HG03520 (cell line): ENCODE measurements around the gene RBMS3.

ENCODE experiments used
- ATAC-seq: cut with Tn5 transposase; IDR thresholded peaks from one replicate; pipeline ENCODE4 v1.9.1; 2021; ENCODE audit warnings: mild to moderate bottlenecking, moderate library complexity; ENCODE audit not compliant: unreplicated experiment

Gene RBMS3

DNA sequence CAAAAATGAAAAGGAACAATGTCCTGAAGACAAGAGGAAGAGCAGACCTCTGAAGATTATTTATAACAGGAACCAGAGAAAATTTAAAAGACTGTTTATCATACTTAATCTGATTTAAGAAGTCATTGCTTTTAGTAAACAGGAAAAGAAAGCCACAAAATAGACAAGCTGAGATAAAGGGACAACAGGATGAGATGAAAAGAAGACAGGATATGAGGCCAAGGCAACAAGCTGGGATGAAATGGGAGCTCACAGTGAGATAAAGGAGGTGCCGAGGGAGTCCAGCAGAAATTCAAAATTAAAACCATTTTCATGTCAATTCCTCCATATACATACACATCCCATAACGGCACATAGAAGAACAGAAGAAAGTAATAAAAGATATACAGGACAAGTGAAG lies 277.0 kb downstream of the RBMS3 start:
- no peak for ATAC-seq

DNA sequence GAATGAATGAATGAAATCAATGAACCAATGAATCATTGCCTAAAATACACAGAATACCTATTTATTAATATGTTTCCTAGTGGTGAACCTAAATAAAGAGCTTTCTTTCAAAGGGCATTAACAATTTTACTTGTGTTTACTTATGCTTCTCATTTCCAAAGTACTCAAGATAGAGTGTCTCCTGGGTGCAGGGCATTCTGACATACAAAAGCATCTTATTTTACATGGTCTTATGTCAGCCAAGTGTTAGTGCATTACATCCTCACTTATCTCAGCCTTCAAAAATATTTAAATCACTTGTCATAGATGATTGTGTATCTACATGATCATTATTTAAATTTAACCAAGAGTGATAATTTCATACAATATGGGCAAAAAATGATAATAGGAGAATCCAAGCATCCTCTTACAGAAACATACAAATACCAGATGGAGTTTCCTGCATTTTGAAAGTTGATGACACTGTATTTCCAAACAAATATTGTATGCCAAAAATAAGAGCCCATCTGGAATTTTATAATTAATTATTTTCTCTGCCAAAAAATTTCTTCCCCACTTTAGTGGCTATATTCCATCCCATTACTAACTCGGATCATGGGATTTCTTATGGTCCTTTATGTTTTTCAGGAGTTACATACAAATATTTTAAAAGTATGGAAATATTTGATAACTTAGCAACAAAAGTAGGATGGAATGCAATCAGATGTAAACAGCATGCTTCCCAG lies 279.0 kb downstream of the RBMS3 start:
- ATAC-seq: no peak

DNA sequence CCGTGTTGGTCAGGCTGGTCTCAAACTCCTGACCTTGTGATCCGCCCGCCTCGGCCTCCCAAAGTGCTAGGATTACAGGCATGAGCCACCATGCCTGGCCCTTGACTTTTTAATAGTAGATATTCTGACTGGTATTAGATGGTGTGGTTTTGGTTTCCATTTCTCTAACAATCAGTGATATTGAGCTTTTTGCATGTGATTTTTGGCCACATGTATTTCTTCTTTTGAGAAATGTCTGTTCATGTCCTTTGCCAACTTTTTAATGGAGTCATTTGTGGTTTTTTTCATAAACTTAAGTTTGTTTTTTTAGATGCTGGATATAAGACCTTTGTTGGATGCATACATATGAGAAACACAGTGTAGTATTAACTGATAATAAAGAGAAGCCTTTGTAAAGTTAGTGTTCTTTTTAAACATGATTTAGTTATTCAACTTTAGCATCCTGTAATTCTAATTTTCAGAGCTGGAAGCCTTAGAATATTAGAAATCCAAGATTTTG lies 280.8 kb downstream of the RBMS3 start:
- no peak for ATAC-seq

DNA sequence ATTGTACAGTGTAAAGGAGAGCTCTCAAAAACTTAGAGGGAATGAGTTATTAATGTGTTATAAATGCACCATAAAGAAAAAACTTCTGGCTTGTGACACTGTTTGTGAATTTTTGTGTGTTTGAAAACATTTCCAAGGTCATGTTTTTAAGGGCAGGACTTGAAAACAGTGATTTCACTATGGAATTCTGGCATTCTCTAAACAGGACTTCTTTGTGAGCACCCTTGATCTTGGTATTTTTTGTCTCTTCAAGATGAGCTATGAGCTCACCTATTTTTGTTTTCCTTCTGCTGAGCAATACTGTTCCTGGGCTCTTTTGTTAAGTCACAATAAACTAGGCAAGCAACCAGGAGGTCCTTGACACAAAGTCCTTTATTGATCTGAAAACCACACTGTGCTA lies 284.4 kb downstream of the RBMS3 start:
- no peak for ATAC-seq

DNA sequence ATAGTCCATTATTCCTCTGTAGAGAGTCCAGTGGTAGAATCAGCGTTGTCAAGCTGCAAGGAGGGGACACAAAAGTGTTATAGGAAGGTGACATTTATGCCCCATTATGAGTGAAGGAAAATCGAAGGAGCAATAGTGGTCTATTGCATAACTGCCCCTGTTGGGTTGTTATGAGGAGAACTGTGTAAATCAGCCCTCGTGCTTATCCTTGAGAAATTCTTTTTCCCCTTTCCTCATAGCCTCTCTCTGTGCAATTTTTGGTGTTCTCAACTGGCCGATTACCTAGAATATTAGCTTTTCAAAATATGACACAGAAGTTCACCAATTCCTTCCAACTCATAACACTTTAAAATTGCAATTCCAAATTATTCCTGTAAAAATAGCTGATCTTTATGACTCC lies 286.6 kb downstream of the RBMS3 start:
- no peak for ATAC-seq

DNA sequence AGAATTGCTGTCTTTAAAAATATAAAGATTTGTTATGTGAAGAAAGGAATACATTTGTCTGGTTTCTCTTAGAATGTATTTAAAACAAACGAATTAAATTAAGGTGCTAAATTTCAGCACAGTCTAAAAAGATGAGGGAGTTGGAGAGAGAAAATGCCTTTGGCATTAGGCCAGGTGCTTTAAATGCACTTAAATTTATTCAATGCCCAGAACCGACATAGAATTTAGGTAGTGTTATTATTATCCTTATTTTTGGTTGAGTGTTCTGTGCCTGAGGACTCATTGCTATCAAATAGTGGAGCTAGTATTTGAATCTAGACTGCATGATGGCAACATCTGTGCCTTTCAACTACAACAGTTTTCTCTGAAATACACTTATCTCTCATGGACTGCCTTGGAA lies 287.5 kb downstream of the RBMS3 start:
- ATAC-seq: no peak

DNA sequence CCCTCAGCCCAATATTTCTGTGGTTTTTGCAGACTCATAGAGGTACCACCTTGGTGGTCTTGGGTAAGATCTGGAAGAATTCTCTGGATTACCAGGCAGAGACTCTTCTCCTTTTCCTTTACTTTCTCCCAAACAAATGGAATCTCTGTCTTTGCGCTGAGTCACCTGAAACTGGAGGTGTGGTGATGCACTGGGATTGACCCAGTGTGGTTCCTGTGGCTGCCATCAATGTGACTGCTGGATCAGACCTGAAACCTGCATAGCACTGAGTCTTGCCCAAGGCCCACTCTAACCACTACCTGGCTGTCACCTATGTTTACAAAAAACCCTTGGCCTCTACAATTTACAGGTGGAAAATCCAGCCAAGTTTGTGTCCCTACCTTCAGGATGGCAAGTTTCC lies 295.3 kb downstream of the RBMS3 start:
- ATAC-seq: no peak

DNA sequence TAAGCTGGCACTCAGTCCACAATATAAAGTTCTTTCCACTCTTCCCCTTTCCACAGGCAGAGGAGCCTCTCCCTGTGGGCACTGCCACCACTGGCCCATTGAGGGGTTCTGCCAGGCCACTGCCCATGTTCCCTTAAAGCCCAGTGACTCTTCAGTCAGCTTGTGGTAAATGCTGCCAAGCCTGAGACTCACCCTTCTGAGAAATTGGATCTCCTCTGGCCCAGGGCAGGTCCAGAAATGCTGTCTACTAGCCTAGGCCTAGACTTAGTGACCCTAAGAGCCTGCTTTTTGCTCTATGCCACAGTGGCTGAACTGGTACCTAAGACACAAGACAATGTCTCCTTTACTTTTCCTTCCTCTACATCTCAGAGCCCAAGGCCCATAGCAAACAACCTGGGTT lies 295.8 kb downstream of the RBMS3 start:
- no peak for ATAC-seq

DNA sequence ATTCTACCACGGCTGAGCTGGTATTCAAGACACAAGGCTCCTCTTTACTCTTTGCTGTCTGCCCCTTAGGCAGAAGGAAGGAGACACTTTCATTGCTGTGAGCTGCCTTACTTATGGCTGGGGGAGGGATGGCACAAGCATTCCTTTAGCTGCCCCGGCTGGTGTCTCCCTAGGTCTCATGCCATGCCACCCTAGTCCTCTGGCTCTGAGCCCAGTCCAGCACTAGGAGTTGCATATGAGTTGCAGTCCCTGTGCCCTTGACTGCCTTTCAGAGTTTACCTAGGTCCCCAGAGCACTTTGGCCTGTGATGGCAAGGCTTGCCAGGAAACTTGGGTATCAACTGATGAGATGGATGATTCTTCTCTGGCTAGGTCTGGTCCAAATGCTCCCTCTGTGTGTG lies 296.4 kb downstream of the RBMS3 start:
- ATAC-seq: no peak

DNA sequence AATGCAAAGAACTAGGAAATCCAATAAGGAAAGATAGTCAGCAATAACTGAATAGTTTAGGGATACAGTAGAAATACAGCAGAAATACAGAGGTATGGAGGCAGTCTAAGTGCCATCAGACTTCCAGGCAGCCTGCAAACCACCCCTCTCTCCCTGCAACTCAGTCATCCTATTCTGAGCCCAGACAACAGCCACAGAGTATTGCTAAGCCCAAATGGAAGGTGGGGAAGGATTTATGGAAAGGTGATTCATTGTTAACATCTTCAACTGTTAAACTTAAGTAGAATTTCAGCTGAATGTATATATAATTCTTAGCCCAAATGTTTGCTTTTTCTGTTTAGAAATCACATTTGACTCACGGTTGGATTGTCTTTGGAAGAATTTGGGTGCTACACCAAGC lies 300.4 kb downstream of the RBMS3 start:
- no peak for ATAC-seq

DNA sequence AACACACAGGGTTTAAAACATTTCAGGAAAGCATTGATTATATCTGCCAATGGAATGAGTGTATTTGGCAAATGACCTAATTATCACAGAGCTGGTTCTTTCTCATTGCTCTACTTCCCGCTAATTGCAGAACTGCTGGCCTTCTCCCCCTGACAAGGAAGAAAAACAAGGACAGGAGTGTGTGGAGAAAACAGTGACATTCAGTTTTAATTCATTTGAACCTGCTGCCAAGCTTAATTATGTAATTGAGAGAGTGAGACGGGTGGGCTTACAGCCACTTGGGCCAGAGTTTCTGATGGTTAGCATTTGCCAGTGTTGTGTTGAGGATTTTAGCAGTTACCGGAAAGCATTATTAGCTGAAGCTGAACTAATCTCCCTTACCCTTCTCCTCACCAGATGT lies 301.4 kb downstream of the RBMS3 start:
- no peak for ATAC-seq

DNA sequence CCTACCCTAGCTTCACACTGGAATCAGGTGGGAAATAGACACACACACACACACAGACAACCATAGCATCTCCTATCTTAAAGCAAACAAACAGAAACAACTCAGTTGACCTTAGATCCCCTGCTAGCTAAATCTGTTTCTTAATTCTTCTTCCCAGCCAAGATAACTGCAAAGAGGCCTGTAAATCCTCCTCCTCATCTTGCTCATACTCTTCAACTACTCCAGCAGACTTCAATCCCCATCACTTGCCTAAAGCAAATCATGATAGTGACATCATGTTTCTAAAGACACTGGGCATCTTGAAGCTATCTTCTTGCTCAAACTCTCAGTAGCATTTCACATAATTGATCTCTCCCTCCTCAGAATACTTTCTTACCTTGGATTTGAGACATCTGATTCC lies 303.0 kb downstream of the RBMS3 start:
- no peak for ATAC-seq

DNA sequence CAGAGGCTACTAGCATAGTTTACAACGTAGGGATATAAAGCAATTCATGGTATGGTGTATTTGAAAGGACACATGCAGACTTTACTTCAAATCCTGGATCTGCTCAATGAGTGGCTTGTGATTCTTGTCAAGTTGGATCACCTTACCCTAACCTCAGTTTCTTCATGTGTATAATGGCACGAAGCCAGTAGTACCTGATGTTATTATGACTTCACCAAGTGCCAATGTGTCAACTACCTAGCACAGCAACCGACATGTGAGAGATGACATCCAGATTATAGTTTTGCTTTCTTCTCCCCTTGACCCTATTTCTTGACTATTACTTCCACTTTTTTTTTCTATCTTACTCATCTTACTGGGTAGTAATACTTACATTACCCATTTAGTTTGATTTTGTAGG lies 304.5 kb downstream of the RBMS3 start:
- no peak for ATAC-seq

DNA sequence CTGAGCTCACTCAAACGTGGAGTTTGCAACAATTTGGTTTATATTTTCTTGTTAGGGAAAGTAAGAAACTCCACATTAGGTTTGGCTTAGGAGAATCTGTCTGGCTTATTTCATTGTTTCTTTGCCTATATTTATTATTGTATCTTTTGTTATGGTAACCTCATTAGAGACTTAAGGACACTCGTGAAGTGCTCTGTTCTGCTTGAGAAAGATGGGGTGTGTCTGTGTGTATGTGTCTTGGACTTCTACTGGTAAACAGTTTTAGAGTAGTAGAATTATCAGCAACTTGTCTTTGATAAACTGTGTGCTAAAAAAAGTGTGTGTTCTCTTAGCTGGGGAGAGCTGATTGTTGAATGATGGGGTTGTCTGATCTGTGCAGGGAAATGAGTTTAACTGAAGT lies 306.5 kb downstream of the RBMS3 start:
- no peak for ATAC-seq

DNA sequence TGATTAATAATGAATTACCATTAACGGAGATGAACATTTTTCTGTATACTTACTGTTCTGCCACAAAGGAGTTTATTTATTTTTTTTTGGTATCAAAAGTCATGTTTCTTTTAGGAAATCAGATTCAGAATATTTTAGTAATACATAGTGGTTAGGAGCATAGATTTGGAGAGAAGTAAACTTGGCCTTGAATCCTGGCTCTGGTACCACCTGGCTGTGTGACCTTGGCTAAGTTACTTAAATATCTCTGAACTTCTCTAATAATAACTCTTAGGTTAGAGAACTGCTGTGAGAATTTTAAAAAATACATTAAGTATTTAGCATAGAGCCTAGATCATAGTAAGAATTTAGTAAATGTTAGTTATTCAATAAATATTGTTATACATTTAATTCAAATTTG lies 309.1 kb downstream of the RBMS3 start:
- ATAC-seq: no peak

DNA sequence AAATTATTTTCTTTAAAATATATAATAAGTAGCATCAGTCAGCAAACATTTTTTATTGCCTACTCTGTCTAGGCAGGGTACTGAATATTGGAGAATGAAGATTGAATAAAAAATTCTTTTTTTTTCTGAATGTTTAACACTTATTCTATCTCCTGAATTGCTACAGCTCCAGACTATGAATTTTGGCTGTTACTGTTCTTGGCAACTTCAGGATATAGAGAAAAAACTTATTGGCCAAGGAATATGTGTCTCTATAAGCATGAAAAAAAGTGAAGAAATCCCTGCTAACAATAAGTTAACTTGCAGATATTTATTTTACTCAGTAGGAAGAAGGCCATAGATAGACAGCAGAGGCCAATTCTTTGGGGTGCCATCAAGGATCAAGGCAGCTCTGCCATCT lies 309.6 kb downstream of the RBMS3 start:
- ATAC-seq: no peak

DNA sequence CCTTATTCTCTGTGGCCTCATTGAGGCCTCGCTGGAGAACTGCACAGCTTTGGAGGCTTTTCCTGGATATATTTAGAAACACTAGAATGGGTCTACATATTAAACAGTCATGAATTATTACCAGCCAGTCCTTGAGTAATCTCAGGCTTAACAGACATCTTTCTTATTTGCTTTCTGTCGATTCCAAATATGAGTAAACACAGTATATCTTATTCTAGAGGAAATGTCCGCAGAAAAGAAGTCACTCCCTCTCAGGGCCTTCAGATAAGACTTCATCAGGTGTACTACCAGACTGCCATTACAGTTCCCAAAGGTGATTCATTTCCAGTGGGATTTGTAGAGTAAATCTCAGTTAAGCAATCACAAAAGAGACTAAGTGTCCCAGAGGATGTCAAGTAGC lies 310.7 kb downstream of the RBMS3 start:
- no peak for ATAC-seq

DNA sequence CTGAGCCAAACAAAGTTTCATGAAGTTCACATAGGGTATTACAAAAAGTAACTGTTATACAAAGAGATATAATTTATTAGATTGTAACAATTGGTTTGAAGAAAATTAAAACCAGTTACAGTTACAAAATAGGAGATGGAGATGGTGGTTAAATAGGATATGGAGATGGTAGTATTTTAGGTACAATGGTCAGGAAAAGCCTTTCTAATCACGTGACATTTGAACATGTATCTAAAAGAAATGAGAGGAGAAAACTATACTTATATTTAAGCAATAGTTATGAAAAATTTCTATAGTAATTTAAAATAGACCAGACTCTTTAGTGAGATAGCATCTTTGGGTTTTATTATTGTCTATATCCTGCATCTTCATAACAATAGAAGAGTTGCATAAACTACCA lies 312.9 kb downstream of the RBMS3 start:
- ATAC-seq: no peak

DNA sequence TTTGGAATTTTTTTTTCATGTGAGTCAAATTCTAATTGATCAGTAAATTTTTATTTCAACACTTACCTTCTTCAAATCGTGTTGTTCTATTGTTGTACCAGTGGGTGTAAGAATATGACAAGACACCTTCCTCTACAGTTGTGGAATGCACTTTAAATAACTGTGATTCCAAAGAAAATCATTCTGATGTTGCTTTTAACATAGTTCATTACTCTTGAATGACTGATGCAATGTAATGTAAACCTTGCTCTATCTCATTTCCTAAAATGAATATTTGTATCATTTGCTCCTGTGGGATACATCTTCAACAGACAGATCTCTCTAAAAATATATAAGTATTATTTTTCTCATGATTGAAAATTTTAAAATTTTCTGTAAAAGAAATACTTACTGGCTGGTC lies 313.4 kb downstream of the RBMS3 start:
- no peak for ATAC-seq

DNA sequence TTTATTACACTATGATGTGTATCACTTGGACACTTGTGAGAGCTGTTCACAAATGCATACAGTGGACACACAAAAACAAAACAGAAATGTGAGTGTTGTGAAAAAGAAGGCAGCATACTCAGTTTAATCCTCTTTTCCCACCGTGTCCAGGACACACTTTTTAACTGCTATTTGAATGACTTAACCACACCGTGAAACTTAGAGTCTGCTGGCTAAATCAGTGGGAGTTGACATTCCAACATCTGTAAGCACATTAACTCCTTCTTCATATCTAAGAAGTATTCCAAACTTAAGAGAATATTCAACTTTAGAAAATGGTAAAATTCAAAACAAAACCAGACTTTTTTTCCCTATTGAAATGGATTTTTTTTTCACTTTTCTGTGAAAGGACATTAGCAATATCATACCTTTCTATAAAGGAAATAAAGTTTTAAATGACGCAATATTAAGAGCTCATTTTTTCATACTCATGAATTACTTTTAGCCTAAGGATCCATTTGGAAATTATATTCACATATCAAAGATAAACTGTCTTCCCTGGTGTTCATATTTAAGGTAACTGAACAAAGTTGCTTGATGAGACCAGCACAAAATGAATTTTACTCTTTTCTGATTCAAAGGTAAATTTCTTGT lies 316.6 kb downstream of the RBMS3 start:
- ATAC-seq: no peak

DNA sequence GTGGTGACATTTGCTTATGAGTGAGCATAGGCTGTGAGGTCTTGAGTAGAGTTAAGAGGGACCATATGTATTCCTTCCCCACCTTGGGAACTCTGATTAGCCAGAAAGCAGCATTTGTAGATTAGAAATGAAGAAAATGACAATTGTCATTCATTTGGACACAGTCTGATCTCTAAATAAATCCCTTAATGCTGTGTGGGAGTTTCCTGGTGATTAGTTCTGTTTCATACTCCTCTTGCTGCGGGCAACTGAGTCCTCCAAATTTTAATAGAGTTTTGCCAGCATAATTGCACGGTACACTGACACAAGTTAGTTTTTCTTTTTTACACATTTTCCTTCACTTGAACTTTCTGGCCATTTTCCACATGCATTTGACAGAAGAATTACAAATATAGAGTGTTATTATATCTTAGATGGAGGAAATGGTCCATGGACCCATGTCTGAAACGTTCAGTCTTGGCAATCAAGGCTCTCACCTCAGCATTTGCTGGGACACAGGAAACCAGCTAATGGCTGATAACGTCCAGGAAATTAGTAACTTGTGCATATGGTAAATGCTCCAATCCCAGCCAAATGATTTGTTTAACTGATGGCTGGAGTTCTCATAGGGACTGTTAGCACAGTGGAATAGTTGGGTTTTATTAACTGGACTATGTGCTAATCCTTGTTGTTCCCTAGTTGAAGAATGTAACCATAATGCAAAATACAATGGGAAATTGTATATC lies 321.2 kb downstream of the RBMS3 start:
- ATAC-seq: no peak

DNA sequence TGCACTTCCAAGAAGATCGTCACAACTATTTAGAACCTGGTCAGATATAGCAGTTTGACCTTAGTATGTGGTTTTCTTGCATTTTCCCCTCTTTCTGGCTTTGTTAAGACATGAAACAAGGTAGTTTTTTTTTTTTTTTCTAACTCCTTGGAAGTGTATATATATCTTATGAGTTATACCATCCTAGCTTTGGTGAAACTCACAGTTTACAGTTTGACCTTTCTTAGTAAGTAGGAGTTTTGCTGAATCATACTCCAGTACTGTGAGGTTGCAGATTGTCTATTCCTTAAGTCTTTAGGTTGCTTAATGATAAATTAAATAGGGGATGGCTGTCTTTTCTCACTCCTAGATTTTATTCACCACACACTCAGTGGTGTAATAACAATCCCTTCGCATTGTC lies 325.0 kb downstream of the RBMS3 start:
- ATAC-seq: no peak
